ENCODE data around the gene KLHL34.

Gene KLHL34

DNA sequence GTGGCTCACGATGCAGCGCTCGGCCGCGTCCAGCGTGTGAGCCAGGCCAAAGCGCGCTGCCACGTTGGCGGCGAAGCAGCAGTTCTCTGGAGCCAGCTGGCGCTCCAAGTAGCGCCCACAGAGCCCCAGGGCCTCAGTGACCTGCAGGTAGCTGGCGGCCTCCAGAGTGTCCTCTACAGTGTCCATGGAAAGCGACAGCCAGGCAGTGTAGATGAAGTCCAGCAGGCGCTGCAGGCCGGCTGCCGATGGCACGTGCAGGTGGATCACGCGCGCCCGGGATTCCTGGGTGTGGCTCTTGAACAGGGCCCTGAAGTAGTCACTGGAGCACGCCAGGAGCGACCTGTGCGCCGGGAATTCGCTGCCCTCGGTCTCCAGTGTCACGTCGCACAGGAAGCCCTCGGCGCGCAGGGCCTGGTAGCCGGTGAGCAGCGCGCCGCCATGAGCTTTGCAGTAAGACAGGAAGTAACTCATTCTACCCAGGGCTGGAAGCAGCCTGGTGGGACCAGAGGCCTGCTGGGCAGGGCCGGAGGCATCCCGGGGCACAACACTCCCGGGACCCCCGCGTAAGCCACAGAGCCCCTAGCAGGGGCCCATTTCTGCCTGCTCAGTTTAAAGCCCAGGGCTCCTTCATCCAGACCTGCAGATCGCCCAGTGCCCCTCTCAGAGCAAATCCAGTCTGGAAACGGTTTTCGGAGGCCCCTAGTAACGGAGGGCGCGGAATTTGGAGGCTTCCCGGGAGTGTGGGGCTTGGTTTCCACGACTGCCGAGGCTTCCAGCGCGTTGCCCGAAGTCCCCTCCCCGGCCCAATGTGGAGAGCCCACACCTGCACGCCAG is 595 bp downstream of the KLHL34 start:
- DNase-seq (ENCODE audit: low read depth), result no peak
- TF ChIP-seq, protein P1, sequence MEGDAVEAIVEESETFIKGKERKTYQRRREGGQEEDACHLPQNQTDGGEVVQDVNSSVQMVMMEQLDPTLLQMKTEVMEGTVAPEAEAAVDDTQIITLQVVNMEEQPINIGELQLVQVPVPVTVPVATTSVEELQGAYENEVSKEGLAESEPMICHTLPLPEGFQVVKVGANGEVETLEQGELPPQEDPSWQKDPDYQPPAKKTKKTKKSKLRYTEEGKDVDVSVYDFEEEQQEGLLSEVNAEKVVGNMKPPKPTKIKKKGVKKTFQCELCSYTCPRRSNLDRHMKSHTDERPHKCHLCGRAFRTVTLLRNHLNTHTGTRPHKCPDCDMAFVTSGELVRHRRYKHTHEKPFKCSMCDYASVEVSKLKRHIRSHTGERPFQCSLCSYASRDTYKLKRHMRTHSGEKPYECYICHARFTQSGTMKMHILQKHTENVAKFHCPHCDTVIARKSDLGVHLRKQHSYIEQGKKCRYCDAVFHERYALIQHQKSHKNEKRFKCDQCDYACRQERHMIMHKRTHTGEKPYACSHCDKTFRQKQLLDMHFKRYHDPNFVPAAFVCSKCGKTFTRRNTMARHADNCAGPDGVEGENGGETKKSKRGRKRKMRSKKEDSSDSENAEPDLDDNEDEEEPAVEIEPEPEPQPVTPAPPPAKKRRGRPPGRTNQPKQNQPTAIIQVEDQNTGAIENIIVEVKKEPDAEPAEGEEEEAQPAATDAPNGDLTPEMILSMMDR (conservative IDR thresholded peaks at IDR 0.05; ENCODE audit: control insufficient read depth, insufficient read depth, low read depth, low read length), result no peak
- H3K4me3 ChIP-seq (ENCODE audit: control insufficient read depth, low read depth, low read length), result no peak overlapping the region

DNA sequence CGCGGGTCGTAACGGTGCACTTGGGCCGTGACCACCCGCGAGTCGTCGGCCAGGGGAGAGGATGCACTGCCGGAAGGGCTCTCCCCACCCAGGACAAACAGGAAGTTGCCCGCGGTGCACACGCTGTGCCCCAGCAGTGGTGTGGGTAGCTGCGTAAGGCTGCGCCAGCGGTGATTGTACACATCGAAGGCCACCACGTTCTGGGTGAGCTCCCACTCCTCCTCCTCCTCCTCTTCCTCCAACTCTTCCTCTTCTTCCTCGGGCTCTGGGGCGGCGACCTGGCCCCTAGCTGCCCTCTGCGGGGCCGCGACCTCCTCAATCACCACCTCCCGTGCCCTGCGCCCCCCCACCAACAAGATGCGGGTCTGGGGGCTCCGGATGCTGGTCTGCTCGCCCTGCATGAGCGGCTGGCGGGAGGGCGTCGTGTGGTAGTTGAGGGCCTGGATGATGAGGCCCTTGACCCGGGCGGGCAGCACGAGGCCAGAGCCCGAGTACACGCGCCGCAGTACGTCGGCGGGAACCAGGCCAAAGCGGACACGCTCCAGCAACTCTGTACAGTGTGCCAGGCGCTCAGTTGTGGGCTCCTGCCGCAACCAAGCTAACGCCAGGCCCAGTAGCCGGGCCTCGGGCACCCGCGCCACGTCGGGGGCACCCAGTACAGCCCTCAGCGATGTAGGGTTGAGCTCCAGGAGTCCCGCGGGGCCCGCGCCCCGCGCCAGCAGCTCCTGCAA is 1.4 kb downstream of the KLHL34 start:
- DNase-seq (ENCODE audit: low read depth), result no peak
- TF ChIP-seq, protein P1 (conservative IDR thresholded peaks at IDR 0.05; ENCODE audit: control insufficient read depth, insufficient read depth, low read depth, low read length), result no peak
- H3K4me3 ChIP-seq (ENCODE audit: control insufficient read depth, low read depth, low read length), result no peak overlapping the region

DNA sequence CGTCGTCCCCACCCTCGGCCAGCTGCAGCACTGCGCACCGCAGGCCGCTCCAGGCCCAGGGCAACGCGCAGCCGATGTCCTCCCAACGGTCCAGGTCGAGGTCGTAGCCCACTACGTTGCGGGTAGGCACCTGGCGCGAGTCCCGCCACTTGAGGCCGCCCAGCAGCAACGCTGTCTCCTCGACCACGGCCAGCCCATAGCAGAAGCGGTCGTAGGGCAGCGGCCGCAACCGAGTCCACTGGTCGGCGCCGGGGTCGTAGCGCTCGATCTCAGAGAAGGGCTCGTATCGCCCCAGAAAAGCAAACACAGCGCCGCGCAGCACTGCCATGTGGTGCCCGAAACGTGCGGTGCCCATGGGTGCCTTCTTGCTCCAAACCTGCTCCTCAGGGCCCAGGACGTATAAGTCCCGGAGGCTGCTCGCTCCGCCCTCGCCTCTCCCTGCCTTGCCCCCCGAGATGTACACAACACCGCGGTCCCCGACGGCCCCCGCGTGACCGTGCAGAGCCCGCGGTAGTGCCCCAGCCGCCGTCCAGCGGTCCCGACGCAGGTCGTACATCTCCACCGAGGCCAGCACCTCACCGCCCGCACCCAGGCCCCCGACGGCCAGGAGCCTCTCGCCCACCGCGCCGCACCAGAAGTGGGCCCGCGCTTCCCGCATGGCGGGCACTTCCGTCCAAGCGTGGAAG is 2.1 kb downstream of the KLHL34 start:
- TF ChIP-seq, protein P1 (conservative IDR thresholded peaks at IDR 0.05; ENCODE audit: control insufficient read depth, insufficient read depth, low read depth, low read length), result no peak
- DNase-seq (ENCODE audit: low read depth), result no peak
- no peak overlapping the region for H3K4me3 ChIP-seq (ENCODE audit: control insufficient read depth, low read depth, low read length)

DNA sequence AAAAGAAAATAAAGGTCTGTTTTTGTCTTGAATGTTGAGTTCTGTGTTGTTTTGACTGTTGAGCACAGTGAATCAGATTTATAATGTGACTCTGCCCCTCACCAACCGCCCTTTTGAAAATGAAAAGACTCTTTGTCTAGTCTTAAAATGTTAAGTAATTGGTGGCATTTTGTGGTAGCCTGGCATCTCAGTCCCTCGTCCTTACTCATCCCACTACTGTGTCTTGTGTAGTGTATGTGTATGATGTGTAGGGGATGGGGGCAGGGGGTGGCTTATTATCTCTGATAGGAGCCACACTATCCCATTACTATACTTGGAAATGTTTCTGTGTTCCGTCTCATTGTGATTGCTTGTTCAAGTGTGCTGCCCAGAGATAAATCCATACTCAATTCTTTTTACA is 12.2 kb downstream of the KLHL34 start:
- TF ChIP-seq, protein P1 (conservative IDR thresholded peaks at IDR 0.05; ENCODE audit: control insufficient read depth, insufficient read depth, low read depth, low read length), result no peak
- no peak overlapping the region for H3K4me3 ChIP-seq (ENCODE audit: control insufficient read depth, low read depth, low read length)
- no peak for DNase-seq (ENCODE audit: low read depth)

DNA sequence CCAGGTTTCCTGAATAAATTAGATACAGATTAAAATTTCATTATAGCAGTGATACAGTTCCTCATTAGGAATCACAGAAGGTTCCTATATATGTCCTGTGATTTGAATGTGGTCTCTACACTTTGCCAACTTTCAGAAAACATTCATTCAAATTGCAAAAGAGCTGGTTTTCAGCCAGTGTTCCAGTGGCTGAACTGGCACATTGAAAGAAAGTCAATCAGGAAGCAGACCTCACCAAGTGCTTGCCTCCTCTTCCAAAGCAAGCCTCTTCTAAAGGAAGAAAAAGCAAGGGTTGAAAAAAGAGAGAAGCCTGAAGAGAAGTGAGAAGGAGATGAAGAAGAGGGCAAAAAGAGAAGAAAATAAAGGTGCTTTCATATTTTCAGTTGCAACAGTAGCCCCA is 12.7 kb downstream of the KLHL34 start:
- TF ChIP-seq, protein P1 (conservative IDR thresholded peaks at IDR 0.05; ENCODE audit: control insufficient read depth, insufficient read depth, low read depth, low read length), result no peak
- DNase-seq (ENCODE audit: low read depth), result no peak
- H3K4me3 ChIP-seq (ENCODE audit: control insufficient read depth, low read depth, low read length), result no peak overlapping the region

DNA sequence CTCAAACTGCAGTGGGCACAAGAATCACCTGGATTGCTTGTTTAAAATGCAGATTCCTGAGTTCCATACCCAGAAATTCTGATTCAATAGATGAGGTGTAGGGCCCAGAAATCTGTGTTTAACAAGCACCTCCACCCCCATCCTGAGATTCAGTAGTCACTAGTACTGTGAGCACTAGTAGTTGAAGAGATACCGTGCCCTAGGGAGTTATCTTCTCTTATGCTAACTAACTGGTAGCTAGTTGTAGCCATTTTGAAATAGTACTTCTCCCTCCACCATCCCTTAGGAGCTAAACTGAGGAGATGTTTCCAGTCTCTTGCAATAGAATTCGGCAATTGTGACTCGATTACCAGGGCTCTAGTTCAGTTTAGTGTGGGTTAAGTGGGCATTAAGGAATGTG is 18.4 kb downstream of the KLHL34 start:
- no peak overlapping the region for H3K4me3 ChIP-seq (ENCODE audit: control insufficient read depth, low read depth, low read length)
- TF ChIP-seq, protein P1 (conservative IDR thresholded peaks at IDR 0.05; ENCODE audit: control insufficient read depth, insufficient read depth, low read depth, low read length), result no peak
- DNase-seq (ENCODE audit: low read depth), result no peak
